ENCODE results near the gene GDF2.
A peak's percentile ranks its signal among the peaks of the same experiment; 100 is the strongest.

The GDF2 gene

GRCh38 chr10:47294057-47294456, 28.2 kb upstream of the GDF2 start:
- DNase-seq, result no peak

GRCh38 chr10:47294501-47294900, 27.8 kb upstream of the GDF2 start:
- DNase-seq, result no peak

DNA sequence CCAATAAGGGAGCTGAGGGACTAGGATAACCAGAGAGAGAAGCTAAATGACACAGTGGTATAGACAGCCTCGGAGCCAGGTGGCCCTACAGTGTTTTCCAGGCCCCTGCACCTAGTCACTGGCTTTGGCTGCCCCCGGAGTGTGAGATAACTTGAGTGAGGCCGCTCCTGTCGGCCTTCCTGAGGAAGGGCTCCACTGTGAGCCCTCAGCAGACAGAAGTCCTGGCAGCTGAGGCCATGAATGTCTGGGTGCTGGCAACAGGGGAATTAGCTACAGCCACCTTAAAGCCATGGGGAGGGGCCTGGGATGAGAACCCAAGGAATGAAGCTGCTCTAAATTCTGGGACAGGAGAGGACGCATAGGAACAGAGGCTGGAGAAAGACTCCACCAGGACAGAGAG, 26.8 kb upstream of the GDF2 start:
- no peak for DNase-seq

DNA sequence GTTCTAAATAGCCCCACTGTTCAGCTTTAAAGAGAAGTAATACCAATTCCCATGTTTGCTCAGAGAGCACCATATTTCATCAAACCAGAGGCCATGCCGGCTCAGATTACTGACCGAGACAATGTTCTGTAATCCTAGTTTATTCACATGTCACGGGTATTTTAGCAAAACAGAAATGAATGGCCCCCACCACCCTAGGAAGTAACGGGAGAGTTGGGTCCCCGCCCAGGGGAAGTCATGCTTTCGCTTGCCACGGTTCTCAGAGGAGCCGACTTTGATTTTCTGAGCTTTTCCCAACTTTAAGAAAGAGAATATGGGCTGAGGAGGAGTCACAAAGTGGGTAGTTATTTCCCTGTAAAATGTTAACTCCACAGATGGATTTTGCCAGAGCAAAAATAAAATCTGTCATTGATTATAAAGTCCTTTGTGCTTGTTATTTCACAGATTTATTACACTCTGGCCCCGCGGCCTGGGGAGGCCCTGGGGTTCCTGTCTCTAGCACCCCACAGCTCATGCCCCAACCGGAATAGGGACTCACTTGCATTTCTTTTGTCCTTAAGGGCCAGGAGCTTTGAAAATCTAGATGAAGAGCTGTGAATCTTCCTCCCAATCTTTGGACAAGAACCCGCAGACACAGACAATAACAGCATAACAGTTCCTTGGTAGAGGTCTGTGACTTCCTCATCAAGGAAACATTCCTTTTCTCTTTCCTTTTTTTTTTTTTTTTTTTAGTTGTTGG, 25.9 kb upstream of the GDF2 start:
- no peak for DNase-seq

GRCh38 chr10:47296941-47297340, 25.3 kb upstream of the GDF2 start:
- DNase-seq, result no peak

DNA sequence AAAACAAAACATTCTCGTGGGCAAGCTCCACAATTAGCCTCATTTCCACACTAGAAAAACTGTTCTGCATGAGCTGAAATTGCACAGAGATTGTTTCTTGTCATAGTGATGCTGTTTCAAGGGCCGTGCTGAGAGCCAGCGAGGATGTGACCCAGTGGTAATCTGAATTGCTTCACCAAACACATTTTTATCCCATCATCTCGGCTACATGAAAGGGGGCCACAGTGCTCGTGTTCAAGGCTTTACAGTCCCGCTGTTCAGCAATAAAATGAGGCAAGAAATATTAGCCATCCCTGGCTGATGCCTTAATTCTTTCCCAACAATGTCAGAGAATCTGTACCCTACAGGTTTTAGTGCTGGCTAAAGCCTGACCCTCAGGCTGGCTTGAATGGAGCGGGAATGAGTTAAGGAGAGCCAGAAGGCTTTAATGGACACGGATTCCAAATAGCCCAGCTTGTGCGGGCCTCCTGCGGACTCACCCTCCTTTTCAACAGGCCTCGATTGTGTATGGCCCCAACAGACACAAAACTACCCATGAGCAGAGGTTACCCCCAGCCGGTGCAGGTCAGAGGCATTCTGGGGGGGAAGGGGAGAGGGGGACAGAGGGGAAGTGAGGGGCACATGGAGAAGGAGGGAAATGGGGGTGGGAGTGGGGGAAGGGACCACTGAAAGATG, 24.3 kb upstream of the GDF2 start:
- no peak for DNase-seq

DNA sequence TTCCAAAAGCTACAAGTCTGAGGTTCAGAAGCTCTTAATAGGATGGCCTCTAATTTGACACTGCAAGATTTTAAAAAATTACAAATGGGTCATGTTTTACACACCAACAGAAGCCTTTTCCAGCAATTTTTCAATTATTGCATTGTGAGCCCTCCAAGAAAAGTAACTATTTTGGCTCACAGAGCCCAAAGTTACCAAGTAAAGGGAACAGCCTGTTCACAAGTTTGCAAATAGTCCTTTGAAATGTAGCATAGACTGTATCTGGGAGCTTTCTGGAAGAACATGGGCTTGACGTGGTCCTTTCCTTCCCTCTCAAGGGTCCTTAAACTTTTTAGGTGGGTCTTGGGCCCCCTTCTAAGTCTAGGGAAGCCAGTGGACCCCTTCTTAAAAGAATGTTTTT, 23.5 kb upstream of the GDF2 start:
- no peak for DNase-seq

- DNase-seq, result peak in 1 of 2 donors; percentile 14
Measured at GRCh38 chr10:47299611-47300428, 22.4 kb upstream of the GDF2 start, which contains the start of gene GDF10. Gene GDF10 (plus strand): TSS chr10:47300197. CDS start chr10:47300652, 455 bp downstream.

DNA sequence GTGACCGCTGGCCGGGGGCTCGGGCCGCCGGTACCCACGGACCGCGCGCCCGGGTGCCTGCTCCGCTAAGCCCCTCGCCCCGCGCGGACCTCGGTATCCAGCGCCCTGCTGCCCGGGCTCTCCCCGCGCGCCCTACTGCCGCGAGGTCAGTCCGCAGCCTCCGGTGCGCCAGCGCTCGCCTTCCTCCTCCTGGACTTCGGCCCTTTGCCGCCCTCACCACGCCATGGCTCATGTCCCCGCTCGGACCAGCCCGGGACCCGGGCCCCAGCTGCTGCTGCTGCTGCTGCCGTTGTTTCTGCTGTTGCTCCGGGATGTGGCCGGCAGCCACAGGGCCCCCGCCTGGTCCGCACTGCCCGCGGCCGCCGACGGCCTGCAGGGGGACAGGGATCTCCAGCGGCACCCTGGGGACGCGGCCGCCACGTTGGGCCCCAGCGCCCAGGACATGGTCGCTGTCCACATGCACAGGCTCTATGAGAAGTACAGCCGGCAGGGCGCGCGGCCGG, 21.8 kb upstream of the GDF2 start:
- no peak for DNase-seq

GRCh38 chr10:47301833-47302232, 20.4 kb upstream of the GDF2 start:
- DNase-seq, result no peak

DNA sequence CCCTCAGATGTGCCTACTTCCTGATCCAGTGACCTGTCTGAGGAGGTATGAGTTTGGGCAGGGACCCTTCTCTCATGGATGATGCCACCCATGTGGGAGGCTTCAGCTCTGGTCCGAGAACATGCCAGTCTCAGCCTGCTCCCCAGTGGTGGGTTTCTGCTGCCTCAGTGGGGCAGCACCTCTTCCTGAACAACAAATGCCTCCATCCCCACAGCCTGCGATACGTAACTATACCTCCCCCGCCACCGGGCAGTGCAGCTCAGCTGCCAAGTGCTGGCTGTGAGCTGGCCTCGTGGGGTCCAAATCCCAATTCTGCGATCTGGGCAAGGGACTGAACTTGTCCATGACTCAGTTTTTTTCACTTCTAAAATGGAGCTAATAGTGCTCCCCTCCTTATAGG, 19.1 kb upstream of the GDF2 start:
- DNase-seq, result no peak

DNA sequence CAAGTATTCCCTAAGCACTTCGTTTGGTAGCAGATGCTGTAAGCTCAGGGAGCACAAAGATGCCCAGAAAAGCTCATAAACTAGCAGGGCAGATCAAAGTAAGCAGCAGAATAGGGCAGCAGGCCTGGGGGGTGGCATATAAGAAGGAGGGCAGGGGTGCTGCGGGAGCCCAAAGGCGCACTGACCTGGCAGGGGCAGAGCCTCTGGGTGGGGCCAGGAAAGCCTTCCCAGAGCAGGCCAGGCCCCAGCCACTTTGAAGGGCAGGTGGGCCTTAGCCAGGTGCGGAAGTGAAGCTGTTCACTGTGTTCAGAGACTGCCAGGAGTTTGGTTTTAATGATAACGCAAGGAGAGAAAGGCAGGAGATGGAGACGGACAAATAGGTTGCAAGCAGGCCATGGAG, 18.4 kb upstream of the GDF2 start:
- DNase-seq, result no peak

DNA sequence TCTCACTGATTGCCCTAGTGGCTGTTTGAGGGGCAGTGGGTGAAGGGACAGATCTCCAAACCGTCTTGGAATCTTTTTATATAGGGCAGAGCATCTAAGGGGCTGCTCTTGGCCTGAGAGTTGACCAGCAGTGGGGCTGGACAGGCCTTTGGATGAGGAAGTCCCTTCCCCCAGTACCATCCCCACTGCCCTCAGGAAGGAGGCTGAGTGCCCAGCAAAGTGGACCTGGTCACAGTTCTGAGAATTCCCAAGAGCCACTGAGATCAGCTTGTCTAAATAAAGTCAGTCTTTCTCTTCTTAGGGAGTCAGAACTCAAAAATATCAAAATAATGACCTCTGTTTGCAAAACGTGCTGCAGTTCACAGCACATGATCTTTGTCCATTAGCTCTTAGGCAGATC, 16.7 kb upstream of the GDF2 start:
- DNase-seq, result no peak

DNA sequence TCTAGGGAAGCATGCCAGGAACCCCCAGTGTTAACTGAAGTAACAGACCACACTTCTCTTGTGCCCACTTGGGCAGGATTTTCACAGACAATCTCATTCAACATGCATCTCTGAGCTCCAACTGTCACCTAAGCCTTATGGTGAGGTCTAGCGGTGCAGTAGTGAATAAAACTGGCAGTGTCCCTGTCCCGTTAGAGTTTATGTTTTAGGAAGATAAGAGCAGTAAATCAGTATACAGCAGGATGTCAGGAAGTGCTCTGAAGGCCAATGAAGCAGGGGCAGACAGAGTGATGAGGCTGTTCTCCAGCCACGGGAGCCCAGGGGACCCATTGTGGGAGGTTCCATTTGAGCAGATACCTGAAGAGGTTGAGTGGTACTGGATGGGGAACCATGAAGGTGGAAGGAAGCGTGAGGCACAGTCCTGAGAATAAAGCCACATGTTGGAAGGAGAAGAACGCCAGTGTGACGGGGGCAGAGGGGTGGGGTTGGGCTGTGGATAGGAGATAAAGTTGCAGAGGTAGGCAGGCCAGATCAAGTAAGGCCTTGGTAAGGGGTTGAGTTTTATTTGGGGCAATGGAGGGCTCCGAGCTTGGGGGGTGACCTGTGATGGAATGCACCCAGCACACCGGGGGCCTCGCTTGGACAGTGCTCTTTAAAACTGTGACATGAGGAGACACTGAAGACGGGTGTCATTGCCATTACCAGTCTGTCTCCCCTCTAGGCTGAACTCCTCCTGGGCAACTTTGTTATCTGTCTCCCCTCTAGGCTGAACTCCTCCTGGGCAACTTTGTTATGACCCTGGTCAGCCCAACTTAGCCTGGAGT, 15.7 kb upstream of the GDF2 start:
- no peak for DNase-seq

DNA sequence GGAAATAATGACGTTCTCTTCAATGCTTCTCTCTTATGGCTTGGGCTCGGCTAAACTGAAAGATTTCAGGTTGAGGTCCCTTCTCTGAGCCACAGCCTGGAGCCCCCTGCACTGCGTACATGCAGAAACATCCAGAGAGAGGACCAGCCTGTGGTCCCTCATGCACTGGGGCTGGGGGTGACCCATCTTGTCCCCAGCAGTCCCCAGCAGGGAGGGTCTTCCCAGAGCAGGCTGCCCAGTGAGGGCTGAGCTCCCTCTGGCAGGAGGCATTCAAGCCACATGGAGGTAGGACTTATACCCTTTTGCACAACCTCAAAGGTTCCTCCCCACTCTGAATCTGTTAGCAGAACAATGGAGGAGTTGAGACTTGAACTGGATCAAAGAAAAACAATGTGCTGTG, 14.9 kb upstream of the GDF2 start:
- DNase-seq, result no peak

- DNase-seq, result no peak
Measured at GRCh38 chr10:47308775-47309174, 13.5 kb upstream of the GDF2 start.

DNA sequence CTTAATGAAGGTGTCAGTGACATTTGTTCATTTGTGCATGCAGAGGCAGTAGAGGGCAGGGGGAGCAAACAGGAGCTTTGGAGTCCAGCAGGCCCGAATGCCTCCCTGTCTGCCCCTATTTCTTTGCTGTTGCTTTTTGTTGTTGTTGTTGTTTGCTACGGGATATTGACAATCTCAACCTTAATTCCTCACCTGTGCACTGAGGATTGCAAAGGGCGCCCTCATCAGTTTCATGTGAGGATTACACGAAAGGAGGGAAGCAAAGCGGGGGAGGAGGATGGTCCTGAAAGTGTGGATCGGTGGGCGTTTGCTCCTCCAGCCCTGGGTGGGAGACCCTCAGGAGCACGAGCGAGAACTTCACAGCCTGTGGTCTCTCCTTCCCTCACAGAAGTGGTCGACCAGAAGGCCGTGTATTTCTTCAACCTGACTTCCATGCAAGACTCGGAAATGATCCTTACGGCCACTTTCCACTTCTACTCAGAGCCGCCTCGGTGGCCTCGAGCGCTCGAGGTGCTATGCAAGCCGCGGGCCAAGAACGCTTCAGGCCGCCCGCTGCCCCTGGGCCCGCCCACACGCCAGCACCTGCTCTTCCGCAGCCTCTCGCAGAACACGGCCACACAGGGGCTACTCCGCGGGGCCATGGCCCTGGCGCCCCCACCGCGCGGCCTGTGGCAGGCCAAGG, 12.7 kb upstream of the GDF2 start:
- DNase-seq, result no peak

DNA sequence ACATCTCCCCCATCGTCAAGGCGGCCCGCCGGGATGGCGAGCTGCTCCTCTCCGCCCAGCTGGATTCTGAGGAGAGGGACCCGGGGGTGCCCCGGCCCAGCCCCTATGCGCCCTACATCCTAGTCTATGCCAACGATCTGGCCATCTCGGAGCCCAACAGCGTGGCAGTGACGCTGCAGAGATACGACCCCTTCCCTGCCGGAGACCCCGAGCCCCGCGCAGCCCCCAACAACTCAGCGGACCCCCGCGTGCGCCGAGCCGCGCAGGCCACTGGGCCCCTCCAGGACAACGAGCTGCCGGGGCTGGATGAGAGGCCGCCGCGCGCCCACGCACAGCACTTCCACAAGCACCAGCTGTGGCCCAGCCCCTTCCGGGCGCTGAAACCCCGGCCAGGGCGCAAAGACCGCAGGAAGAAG, 12.2 kb upstream of the GDF2 start:
- DNase-seq, result no peak

DNA sequence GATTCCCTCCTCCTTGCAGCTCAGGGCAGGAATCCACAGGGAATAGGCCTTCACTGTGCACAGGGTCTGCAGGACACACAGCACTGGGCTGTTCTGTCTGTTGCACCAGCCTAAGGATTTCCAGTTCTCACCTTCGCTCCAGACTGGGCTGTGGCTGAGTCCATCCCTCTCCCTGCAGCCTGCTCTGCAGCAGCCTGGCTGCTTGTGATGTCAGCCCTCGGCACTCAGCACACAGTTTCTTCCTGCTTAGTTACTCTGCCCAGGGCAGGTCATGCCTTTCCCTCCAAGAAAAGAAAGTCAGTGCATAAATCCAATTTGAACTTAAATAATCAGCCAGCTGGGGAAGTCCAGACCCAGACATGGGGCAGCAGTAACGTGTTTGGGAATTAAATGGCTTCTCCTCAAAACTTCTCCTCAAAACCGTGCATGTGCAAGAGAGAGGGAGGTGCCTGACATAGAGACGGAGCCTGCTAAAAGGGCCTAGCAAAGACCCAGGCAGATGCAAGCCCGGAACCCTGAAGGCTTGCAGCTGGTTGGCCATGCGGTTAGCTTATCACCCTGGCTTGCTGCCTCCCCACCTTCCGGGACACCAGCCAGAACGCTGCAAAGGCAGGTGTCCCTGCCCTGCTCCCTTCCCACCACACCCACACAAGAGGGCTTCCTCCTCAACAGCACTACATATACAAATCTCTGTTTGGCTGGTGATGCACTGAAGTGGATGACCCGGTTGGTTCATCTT, 10.9 kb upstream of the GDF2 start:
- DNase-seq, result peak; percentile 39 to 64

GRCh38 chr10:47311932-47312662, 10.2 kb upstream of the GDF2 start:
- DNase-seq, result peak; percentile 81 to 85

DNA sequence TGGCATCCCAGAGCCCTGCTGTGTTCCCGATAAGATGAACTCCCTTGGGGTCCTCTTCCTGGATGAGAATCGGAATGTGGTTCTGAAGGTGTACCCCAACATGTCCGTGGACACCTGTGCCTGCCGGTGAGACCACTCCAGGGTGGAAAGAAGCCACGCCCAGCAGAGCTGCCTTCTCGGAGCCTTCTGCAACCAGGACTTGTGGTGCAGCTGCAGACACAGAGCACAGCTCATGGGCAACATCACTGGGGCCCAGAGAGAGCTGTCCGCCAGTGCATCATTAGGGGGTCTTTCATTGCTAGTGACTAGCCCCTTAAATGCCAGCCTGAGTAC, 9.6 kb upstream of the GDF2 start:
- no peak for DNase-seq
